GM19240 (cell line): ENCODE results near the gene ACTL9.
A peak's percentile ranks its signal among the peaks of the same experiment; 100 is the strongest.

Source experiments
- DNase-seq: peaks from one replicate; pipeline ENCODE4 v3.0.0; 2011; ENCODE audit warnings: low spot score; ENCODE audit not compliant: insufficient read length

ACTL9 gene

GRCh38 chr19:8684001-8684902 lies 14.3 kb downstream of the ACTL9 start:
- no peak for DNase-seq

GRCh38 chr19:8682931-8683330 lies 15.7 kb downstream of the ACTL9 start:
- no peak for DNase-seq

DNA sequence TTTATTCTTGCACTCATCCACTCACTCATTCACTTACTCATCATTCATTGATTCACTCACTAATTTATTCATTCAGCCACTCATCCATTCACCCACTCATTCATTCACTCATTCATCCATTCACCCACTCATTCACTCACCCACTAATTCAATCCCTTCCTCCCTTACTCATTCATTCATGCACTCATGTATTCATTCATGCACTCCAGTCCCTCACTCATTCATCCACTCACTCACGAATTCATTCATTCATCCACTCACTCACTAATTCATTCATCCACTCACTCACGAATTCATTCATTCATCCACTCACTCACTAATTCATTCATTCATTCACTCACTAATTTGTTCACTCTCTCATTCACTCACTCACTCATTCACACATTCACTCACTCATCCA lies 16.1 kb downstream of the ACTL9 start:
- no peak for DNase-seq

GRCh38 chr19:8681345-8682029 lies 17.1 kb downstream of the ACTL9 start:
- no peak for DNase-seq

- no peak for DNase-seq
Measured at GRCh38 chr19:8680676-8681344, 17.8 kb downstream of the ACTL9 start.

GRCh38 chr19:8678244-8678807 lies 20.3 kb downstream of the ACTL9 start:
- no peak for DNase-seq

GRCh38 chr19:8675066-8675465 lies 23.5 kb downstream of the ACTL9 start:
- DNase-seq, result no peak

GRCh38 chr19:8673276-8673891 lies 25.2 kb downstream of the ACTL9 start:
- no peak for DNase-seq

- DNase-seq, result no peak
Measured at GRCh38 chr19:8666814-8667405, 31.7 kb downstream of the ACTL9 start.

DNA sequence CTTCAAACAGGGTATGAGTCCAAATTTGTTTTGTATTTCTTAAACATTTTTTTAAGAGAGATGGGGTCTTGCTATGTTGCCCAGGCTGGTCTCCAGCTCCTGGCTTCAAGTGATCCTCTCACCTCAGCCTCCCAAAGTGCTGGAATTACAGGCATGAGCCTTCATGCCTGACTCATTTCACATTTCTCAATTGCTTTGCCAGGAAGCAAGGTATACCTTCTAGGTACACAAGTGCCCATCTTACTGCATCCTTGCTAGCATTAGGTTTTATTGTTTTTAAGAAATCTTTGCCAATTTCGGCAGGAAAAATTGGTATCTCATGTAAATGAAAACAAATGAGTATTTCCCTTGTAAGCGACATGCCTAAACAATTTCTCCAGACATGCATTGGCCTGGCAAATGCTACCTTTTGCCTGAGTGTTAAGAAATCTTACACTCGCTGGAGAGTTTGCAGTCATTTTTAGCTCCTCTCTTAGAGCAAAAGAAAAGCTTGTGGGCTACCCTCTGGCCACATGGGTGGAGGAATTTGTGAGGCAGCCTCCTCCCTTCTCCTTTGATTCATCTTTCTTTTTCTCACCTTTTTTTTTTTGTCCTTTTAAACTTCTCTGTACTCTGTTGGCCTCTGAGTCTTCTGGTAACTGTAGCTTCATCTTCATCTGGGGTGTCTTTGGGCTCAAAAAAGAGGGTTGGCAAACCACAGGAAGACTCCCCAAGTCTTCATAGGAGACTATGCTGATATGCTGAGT lies 33.0 kb downstream of the ACTL9 start:
- DNase-seq, result no peak

- no peak for DNase-seq
Measured at GRCh38 chr19:8664671-8665057, 33.9 kb downstream of the ACTL9 start.

DNA sequence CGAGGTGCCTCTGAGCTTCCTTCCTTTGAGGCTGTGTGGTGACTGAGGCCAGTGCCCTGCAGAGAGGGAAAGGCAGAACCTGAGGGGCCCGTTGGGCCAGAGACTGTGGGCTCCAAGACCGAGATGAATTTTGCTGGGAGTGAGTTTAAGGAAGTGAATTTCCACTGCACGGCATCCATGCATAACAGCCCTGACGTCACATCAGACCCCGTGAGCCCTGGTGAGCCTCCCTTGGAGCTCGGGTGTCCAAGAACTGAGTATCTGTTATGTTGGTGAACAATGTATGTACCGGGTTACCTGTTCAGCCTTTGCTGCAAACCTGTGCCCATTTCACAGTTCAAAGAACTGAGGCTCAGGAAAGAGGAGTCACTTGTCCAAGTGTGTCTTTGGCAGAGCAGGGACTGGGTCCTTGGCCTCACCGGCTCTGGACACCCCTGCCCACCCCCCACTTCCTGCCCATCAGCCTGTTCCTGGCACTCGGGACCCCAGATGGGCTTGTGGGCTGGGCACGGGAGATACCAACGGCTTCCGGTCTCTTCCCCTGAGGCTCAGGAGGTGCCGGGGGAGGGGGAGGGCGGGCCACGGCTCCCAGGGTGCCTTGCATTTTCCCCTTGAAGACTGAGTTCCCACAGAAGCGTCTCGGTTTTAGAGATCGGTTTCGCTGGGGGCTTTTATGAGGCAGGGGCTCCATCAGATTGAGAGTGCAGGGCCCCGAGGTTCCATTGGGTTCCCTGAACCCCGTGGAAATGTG lies 34.5 kb downstream of the ACTL9 start:
- DNase-seq, result no peak

GRCh38 chr19:8662263-8662662 lies 36.3 kb downstream of the ACTL9 start:
- DNase-seq, result no peak

DNA sequence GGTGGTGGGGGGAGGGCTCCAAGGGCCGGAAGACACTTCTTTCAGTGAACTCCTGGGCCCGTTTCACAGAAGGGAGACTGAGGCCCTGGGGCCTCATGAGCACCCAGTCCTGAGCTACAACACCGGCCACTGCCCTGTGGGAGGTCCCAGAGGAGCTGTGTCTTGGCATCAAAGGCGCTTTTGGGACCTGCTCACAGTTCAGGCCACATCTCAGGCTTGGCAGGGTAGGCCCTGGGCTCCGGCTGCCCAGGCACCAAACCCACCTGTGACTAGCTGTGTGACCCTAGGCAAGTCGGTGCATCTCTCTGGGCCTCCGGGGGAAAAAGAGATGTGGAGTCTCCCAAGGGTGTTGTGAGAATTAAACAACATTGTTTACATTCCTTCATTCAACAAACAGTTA lies 38.7 kb downstream of the ACTL9 start:
- DNase-seq, result no peak

GRCh38 chr19:8657869-8658268 lies 40.7 kb downstream of the ACTL9 start:
- DNase-seq, result no peak

DNA sequence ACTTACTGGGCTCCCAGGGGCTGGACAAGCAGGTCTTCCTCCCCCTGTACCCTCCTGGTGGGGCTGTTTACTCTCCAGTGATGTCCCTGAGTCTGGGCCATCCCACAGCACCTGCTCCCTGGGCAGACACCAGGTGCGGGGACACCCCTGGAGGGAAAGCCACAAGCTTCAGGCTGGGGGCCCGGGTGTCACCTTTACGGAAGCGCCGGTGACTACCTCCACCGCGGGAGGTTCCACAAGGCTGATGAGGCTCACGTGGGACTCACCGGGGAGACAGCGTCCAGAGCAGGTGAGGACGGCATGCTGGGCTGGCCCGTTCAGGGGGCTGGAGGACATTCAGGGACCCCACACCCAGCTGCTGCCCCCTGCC lies 43.3 kb downstream of the ACTL9 start:
- no peak for DNase-seq

- peak; percentile 62 for DNase-seq
Measured at GRCh38 chr19:8654591-8655339, 43.8 kb downstream of the ACTL9 start.

DNA sequence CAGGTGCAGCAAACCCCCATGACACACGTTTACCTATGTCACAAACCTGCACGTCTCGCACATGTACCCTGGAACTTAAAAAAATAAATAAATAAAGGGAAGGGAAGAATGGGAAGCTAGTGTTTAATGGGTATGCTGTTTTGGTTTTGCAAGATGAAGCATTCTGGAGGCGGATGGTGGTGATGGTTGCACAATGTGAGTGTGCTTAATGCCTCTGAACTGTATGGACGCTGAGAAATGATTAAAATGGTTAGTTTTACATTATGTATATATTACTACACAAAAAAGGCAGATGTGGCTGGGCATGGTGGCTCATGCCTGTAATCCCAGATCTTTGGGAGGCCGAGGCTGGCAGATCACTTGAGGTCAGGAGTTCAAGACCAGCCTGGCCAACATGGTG lies 50.4 kb downstream of the ACTL9 start:
- no peak for DNase-seq
